Measurements from ENCODE around the gene TBC1D16.

The TBC1D16 gene

DNA sequence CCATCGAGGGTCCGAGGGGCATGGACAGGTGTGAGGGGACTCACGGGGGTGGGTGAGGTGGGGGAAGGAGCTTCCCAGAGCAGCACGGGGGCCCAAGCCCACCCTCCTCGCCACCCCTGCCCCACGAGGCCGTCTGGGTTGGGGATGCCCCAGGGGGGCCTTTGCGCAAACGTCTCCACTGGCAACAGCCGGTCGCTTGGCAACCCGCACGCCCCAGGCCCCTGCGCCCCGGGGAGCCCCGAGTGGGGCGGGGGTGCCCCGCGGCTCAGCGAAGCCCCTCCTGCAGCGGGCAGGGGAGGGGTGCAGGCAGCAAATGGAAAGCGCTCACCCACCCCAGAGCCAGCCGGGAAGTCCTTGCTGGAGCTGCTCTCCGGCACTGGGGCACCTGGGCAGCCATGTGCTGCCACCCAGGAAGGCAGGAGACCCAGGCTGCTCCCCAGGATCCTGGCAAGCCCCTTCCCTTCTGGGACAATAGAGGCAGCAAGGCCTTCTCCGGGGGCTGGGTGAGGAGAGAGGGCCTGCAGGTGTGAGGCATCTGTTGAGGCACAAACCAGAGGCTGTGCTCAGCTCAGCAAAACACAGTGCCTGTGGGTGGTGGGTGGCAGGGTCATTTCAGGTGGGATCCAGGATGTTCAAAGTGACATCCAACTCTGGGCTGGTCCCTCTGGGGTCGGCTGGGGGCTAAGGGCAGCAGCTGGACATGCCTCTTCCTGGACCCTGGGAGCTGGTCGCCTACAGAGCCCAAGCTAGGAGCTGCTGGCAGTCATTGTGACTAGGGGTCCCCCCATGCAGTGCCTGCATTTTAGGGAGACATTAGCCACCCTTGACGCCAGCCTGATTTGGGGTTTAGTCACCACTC, 115.6 kb downstream of the TBC1D16 start:
- DNase-seq (ENCODE audit: insufficient read length, low spot score): no peak
- no peak for FAIRE-seq

DNA sequence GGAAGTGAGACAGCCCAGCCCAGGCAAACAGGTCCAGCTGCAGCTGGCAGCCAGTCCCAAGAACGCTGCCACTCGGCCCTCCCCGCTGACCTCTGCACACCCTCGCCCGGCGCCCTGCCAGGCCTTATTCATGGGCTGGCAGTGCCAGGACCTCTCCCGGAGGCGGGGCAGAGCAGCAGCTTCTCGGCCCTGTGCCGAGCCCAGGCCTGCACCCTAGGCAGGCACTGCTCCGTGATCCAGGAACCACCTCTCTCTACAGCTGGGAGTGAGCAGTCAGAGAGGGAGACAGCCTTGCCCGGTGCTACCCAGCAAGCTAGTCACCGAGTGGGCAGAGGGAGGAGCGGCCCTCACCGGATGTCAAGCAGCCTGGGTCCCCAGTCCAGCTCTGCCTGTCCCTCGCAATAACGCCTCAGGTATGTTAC, 116.5 kb downstream of the TBC1D16 start:
- no peak for FAIRE-seq
- no peak for DNase-seq (ENCODE audit: insufficient read length, low spot score)

DNA sequence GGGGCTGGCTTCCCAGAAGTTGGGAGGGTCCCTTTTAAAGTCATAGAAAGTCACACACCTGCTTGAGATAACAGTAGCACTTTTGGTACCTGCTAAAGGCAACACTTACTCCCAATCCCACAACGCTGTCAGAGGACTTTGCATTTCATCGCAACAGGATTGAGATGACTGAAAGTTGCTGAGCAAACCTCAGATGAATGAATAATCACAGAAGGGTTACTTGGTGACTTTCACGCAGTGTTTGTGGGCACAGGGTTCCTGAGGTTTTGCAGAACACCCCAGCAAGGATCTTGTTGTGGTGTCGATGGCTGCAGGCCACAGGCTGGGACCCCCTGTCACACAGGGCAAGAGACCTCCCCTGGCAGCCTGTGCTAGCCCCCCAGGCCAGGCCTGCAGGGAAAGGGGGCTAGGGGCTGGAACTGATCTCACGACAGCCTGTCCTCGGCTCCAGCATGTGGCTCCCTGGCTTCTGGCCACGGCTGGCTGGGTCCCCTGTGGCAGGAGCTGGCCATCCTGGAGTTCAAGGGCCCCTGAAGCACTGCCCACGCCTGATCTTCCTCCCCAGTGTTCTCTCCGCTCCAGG, 117.0 kb downstream of the TBC1D16 start:
- no peak for DNase-seq (ENCODE audit: insufficient read length, low spot score)
- no peak for FAIRE-seq

DNA sequence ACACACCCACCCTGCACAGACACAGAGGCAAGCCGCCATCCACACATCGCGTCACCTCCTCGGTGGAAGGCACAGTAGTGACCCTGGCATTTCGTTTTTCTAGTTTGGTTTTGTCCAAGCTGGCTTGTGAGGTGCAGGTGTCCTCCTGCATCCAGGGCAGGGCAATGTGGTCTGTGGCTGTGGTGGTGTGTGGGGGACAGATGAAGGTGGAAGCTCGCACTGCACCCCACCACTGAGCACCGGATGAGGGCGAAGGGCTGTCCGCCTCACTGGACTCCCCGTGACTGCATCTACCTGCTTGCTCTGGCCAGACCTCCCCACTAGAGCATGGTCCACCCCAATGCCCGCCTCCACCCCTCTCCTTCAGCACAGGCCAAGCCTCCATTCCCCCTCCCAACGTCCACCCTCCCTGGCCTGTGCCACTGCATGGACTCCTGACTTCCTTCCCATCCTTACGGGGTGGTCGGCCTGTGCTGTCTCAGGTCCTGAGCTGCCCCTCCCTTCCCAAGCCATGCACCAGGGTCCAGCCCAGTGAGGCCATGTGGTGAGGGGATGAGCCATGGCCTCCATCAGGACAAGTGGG, 117.7 kb downstream of the TBC1D16 start:
- DNase-seq (ENCODE audit: insufficient read length, low spot score): no peak
- FAIRE-seq: no peak

DNA sequence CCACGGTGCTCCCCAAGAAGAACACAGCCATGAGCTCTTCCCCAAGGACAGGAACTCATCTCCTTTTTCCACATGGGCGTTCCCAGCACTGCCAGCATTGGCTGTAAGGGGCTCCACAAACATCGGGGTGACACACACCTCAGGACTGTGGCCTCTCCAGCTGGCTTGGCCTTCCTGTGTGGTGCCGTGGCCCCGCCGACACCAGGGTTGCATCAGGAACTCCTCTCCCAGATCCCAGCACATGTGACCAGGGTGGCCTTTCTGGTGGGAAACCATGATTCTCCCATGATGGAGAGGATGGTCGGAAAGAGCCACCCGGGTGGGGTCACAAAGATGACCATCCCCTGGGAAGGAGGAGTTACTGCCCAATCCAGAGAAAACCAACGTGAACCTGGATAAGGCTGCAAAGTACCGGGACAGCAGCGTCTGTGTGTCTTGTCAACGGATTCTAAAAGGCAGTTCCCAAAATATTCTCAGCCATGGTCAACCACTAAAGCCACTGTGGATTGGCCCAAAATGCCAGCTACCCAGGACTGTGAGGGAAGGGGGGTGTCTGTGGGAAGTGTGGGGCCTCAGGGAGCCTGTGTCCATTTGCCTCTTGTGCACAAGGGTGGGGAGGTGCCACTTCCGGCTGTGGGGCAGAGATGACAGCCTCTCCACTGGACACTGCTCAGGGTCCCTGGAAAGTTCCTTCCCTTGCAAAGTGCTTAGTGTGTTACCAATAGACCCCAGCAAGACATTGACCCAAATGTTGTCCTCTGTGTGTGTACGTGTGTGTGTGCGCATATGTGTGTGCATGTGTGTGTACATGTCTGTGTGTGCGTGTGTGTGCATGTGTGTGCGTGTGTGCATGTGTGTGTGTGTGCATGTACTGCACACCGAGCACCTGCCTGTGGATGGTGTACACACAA, 118.4 kb downstream of the TBC1D16 start:
- FAIRE-seq: no peak

DNA sequence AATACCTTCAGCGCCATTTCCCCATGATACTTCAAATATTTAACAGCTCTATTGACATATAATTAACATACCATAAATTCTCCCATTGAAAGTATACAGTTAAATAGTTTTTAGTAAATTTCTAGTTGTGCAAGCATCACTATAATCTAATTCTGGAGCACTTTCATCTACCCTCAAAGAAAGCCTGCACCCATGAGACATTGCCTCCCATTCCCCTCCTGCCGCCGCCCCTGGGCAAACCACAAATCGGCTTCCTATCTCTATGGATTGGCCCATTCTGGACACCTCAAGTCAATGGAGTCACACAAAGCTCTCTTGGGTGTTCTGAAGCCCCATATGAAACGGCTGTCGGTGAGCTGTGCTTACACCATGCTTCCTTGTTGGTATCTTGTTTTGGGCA, 119.2 kb downstream of the TBC1D16 start:
- no peak for FAIRE-seq
- no peak for DNase-seq (ENCODE audit: insufficient read length, low spot score)

More for the DNA sequence above, 118.4 kb downstream of the TBC1D16 start:
- DNase-seq (ENCODE audit: insufficient read length, low spot score): no peak

DNA sequence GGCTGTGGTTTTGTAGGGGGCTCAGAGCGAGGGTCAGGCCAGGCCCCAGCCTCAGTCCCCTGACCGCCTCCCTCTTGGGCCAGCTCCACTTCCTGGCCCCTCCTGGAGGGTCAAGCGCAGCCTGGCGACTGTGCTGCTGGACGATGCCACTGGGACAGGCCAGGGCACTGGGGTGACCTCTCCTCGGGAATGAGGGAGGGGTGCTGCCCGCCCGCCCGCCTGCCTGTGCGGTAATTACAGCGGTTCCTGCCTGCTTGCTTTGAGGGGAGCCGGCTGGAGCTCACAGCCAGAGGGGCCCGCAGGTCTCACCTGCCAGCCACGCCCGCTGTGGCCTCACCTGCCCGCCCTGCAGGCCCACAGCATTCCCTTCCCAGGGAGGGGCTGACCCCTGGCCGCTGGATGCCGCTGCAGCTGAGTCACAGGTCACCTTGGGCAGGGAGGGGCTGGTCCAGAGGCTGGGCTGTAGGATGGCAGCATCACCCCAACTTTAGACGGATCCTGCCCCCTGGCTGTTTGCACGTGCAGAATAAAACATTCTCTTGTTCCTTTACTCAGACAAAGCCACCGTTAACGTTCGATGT, 119.7 kb downstream of the TBC1D16 start:
- DNase-seq (ENCODE audit: insufficient read length, low spot score): peak; percentile 86
- FAIRE-seq: peak; percentile 95

DNA sequence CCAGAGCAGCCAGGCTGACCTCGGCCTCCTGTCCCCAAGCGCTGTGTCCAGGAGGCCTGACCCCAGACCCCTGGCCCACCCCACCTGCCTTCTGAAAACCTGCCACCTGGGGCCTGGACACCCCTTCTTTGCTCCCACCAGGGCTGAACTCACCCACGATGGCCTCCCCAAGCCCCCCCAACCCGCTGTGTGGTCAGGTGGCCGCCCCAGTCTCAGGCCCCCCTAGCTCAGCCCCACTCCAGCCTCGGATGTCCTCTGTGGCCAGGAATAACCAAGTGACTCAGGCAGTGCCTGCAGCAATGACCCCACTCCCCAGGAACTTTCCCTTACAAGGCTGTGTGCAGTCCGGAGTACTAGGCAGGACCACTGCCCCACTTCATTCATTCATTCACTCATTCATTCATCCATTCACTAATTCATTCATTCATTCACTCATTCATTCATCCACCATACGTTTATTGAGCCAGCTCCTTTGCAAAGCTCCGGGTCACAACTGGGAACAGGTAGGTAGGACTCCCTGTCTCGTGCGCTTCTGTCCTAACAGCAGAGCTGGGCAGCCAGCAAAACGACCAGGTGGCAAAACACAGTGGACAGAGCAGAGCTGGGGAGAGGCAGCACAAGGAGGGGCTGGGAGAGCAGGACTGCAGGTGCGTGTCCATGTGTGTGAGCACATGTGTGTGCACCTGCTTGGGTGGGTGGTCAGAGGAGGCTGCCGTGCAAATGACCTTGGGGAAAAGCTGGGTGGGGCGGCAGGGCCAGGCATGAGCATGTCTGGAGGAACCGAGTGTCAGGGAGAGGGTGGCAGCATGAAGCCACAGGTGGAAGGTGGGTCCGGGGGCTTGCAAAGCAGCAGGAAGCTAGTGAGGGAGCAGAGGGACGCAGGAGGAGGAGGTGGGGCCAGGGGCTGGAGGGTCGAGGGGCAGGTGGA, 120.6 kb downstream of the TBC1D16 start:
- DNase-seq (ENCODE audit: insufficient read length, low spot score) (no peak), FAIRE-seq (no peak)

DNA sequence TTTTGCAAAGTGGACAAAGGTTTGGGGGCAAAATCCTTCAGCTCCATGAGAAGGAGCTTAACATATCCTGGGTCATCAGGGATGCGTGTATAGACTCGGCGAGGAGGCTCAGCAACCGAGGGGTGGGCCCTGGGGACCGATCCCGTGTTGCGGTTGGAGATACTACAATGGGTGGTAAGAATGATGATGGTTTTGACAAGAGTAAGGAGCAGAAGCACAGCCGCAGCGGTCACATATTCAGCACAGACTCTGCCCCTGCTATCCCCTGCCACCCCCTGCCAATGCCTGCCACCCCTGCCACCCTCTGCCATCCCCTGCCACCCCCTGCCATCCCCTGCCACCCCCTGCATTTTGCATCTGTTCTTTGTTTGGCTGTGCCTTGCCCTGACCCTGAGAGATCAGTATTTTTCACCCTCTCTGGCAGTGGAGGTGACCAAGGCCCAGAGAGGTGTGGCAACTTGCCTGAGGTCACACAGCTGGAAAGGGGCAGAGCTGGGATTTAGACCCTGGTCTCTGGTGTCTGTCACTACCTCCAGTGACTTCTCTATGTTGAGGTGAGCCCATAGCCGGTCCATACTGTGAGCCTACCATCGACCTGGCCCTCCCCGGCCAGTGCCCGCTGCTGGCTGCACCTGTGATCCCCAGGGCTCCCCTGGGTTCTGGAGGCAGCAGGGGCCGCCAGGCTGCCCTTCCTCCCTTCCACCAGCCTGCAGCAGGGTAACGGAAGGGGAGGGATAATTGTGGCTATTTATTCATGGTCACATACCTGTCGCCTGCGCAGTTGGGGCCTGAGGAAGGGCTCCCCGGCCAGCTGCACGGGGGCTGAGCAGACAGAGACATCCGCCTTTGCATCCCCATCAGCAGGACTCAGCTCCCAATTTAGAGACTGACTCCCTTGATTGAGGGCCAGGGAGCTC, 121.5 kb downstream of the TBC1D16 start:
- DNase-seq (ENCODE audit: insufficient read length, low spot score) (no peak), FAIRE-seq (no peak)

DNA sequence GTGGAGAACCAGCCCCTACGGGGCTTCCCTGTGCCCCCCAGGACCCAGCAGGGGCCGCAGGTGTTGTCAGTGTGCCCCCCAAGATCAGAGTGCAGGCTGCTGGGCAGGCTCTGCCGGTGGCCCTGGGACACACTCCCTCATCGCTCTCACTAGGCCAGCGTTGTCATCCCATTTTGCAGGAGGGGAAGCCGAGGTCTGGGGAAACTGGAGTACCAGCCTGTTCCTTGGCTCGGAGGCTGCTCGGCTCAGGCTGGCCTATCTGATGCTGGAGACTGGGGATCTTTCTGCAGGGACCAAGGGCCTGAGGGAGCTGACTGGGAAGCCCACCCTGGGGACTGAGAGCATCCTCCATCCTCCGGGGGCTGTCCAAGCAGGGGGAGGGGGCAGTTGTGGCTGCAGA, 122.2 kb downstream of the TBC1D16 start:
- DNase-seq (ENCODE audit: insufficient read length, low spot score): no peak
- FAIRE-seq: no peak

DNA sequence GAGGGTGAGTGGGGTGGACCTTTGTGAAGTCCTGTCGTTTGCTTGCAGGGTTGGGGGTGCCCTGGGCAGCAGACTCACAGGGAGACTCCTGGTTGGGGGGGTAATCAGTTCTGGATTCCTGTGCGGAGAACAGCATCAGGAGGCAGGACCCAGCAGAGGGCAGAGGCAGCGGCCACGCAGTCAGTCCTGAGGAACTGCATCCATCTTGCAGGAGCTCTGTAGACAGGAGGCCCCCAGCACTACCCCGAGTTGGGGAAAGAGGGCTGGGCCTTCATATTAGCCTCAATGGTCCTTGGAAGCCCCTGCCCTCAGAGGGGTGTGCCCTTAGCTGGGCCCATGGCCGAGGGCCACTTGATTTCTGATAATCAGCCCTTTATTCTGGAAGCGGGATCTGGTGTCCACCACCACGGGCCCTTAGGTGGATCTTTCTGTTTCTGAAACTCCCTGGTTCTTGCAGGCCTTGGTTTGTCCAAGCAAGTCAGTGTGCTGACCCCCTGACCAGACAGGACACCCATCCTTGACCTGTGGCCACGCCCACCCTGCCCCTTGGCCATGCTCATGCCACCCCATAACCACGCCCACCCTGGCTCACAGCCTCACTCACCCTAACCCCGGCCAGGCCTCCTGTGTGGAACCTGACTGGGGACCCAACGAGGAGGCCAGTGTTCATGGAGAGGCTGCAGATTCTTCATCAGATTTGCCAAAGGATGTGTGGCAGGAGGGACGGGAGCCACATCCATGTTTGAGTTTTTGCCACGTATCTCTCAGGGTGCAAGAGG, 122.9 kb downstream of the TBC1D16 start:
- DNase-seq (ENCODE audit: insufficient read length, low spot score): no peak
- no peak for FAIRE-seq

DNA sequence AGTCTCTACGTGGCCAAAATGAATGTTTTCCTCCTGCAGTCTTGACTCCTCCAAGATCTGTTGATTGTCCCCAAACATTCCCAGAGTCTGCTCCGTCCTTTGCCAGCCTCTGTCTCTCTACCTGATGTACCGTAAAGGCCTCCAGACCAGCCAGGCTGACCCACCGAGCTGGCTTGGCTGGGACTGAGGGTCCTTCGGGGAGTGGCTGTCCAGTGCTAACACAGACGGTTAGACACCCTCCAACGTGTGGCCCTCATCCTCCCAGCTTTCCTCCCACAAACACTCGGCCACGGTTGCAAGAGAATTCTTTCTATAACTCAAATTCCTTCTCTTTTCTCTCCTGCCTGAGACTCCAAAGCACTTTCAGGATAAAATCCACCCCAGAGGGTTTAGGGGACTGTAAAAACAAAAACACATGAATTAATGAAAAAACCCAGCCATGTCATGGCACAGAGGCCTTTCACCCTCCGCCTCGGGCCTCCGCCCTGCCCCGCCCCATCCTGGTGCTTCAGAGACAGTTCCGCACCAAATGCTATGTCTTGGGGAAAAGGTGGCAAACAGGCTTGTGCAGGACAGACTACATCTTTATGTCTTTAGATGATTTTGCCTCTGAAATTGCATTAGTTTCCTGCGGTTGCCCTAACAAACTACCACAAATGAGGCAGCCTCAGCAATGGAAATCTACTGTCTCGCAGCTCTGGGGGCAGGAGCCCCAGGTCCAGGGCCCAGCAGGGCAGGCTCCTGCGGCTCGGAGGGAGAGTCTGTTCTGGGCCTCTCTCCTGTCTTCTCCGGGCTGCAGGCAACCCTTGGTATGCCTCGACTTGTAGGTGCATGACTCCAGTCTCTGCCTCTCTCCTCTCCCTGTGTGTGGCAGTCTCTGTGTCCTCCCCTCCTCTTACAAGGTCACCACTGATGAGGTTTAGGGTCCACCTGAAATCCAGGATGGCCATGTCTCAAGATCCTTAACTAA, 124.0 kb downstream of the TBC1D16 start:
- FAIRE-seq: no peak

DNA sequence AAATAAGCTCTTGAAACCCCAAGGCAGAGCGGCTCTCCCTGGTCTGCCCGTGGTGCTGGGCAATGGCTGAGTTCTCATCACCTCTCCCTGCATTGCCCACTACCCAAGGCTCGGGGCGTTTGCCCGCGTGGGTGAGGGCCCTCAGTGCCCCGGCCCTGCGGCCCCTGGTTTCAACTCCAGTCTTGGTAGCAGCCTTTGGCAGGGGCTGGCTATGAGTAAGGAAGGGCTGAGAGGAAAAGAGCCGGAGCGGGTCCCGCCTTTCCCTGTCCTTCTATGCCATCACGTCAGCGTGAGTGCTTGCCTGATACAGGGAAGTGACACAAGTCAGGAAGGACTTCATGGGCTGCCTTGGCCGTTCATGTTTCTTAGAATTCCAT, 124.7 kb downstream of the TBC1D16 start:
- FAIRE-seq (no peak), DNase-seq (ENCODE audit: insufficient read length, low spot score) (no peak)

More for the DNA sequence above, 124.0 kb downstream of the TBC1D16 start:
- no peak for DNase-seq (ENCODE audit: insufficient read length, low spot score)

DNA sequence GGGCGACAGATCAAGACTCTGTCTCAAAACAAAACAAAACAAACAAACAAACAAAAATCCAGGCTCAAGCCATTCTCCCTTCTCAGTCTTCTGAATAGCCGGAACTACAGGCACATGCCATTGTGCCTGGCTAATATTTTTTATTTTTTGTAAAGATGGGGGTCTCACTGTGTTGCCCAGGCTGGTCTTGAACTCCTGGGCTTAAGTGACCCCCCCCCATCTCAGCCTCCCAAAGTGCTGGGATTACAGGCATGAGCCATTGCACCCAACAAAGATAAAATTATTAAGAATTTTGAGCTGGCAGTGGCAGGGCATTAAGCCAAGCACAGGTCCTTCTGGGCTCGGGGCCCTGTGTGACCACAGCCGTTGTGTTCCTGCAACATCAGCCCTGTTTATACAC, 126.6 kb downstream of the TBC1D16 start:
- no peak for FAIRE-seq

DNA sequence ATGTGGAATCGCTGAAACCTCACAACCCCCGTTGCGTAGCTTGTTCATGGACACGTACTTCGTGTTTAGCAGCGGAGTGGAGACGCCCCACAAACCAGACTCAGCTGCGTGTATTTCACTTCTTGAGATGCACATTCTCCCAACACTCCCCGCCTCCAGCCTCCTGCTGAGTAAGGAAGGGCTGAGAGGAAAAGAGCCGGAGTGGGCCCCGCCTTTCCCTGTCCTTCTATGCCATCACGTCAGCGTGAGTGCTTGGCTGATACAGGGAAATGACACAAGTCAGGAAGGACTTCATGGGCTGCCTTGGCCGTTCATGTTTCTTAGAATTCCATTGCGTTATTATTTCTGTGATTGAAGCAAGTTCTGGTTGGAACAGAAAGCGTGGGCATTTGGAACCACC, 127.8 kb downstream of the TBC1D16 start:
- FAIRE-seq (no peak), DNase-seq (ENCODE audit: insufficient read length, low spot score) (no peak)

More for the DNA sequence above, 126.6 kb downstream of the TBC1D16 start:
- DNase-seq (ENCODE audit: insufficient read length, low spot score): no peak

DNA sequence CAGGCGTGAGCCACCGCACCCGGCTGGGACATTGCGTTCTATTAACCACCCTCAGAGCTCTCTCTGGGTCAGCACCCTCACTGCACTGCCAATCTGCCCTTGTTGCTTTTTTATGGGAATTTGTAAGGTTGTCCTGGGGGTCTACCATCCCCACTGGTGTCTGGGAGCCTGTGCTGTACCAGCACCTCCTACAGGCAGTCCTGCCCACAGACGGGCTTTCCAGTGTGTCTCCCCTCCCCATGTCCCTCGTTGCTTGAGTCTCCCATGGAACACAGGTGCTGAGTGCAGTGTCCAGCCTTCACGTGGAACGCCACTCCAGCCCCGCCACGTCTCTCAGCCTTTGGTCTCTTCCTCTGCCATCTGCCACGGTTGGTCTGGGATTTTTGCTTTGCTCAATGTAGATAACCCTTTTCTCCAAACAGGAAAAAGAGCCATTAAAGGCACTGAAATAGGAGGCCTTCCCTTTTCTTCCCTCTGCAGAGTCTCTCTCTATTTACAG, 128.4 kb downstream of the TBC1D16 start:
- DNase-seq (ENCODE audit: insufficient read length, low spot score) (no peak), FAIRE-seq (no peak)

Measured in HTR-8/SVneo (cell line).